NCI-H748 (cell line): ENCODE results near the gene PLXNB1.
A peak's percentile ranks its signal among the peaks of the same experiment; 100 is the strongest.

Experiments
- DNase-seq: peaks from one replicate; lab custom pipeline; 2025; ENCODE audit not compliant: unreplicated experiment; lab: John Stamatoyannopoulos, UW

The PLXNB1 gene

DNA sequence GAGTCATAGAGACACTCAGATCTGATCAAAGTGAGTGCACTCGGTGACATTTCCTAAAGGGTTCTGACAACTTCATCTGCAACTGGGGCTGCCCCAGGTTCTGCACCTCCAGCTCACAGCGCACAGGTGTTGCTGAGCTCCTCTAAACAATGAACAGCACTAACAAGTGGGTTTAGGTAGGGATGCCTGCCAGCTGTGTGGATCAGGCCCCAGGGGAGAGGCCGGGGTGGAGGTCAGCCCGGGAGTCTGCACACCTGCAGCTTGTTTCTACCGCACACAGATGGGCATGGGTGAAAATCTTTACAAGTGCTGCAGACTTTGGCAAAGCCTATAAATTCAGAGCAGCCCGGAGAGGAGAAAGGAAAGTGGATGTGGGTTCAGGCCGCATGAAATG is 57.5 kb downstream of the PLXNB1 start:
- no peak for DNase-seq

DNA sequence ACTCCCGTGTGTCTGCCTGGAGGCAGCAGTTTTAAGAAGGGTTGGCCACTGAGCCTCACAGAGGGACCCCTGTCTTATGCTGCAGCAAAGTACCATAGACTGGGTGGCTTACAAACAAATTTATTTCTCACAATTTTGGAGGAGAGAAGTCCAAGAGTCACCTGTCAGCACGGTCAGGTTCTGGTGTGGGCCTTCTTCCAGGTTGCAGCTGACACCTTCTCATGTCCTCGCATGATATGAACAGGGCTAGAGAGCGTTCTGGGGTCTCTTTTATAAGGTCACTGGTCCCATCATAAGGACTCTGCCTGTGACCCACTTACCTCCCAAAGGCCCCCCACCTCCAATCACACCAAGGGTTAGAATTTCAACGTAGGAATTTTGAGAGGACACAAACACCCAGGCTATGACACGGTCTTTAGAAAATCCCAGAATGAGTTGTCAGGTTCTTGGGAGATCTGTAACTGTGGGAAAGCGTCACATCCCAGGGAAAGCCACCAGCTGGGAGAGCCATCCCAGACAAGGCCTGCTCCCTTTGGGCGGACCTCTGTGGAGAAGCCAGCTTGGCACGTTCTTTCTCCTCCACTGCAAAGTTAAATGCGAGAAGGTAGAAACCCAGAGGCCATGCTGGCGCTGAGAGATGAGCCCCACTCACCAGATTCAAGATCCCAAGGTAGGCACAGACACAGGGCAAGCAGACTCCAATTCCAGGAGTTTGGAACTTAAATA is 58.1 kb downstream of the PLXNB1 start, which contains the start of gene FBXW12:
Gene FBXW12, plus strand, starts transcription at position 569 of the 726 bp plus-strand sequence. CDS start 549 bp downstream, outside the sequence.
- DNase-seq, result no peak

DNA sequence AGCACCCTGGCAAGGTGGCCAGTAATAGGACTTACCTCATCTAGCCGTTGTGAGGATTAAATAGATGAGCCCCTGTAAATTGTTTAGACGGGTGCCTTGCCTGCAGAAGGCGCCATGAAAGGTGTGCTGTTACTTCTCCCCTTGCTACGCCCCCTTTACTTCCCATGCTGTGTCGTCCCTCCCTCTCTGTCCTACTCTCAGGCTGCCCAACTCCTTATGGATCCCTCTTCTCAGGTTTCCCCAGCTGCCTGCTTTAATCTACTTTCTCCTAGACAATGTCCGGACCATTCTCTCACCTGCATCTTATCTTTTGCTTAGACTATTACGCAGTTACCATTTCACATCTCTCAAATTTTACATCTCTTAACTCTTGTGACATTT is 59.6 kb downstream of the PLXNB1 start:
- DNase-seq, result no peak

DNA sequence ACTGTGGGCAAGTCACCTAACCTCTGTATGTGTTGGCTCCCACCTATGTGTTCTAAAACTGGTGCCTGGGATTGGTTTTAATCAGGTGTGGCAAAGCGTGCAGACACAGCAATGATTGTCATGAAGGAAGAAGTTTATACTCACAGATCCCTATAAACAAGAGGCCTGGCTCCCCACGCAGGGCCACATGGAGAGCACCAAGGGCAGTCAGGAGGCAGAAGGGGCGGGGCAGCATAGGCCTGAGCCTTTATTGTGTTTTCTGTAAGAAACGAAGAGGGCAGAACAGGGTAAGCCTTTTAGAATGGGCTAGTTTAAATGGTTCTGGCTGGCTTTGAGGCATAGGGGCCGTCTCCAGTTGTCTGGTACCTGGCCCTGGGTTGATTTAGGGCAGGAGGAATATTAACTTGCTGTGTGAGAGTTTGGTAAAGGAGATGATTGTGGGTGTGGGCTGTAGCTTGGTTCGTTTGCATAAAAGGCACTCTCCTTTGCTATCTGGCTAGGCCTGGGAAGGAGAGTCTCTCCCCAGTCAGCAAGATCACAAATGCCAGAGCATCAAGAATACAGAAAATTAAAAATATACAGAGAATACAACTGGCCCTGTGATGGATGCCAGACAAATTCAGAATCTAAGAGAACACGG is 60.1 kb downstream of the PLXNB1 start:
- DNase-seq, result no peak

DNA sequence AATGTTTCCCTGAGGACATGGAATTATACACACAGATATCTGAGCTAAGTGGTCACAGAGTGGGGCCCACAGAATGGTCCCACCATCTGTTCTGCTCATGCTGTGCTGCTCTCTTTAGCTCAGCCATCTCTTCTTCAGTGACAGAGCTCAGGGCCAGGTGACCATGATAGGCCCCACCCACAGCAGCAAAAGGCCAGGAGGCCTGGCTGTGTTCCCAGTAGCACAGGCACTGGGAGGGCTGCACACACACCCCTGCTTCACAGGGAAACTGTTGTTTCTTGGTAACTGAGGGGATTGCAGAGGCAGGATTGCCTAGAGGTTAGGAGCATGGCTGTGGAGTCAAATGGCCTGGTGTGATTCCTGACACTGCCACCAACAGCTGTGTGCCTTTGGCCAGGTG is 62.7 kb downstream of the PLXNB1 start:
- peak; percentile 4 for DNase-seq

DNA sequence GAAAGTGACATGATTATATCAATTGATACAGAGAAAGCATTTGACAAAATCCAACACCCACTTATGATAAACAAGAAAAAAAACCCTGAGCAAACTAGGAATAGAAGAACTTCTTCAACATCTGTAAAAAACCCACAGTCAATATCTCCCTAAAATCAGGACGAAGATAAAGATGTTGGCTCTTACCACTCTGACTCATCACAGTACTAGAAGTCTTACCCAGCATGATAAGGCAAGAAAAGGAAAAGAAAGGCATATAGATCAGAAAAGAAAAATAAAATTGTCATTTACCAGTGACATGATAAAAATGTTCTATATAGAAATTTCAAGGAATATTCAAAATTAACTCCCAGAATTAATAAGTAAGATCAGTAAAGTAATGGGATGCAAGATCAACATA is 65.0 kb downstream of the PLXNB1 start:
- DNase-seq, result no peak

DNA sequence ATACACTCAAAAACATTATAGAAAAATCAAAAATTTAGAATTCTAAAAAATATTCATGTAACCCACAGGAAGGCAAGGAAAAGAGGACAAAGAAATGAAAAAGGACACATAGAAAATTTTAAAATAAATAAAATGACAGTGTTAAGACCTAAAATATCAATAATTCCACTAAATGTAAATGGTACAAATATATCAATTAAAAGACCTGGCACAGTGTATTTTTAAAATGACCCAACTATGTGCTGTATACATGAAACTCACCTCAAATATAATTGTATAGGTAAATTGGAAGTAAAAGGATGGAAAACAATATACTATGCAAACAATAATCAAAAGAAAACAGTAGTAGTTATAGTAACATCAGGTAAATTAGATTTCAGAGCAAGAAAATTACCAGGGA is 68.0 kb downstream of the PLXNB1 start:
- no peak for DNase-seq

DNA sequence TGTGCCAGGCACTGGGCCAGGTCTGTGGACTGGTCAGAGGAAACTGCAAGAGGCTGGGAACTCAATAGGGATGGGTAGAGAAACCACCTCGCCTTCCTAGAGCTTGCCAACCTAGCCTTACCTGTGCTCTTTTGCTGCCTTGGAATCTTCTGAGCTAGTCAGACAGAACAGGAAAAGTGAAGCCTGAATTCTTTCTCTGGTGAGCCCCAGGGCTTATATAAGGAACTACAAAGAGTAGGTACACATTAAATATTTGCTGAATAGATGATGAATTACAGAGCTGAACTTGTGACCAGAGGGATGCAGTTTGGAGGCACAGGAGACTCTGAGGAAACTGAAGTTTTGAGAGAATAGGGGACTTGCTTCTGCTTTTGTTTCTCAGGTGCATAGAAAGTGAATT is 73.5 kb downstream of the PLXNB1 start:
- no peak for DNase-seq

DNA sequence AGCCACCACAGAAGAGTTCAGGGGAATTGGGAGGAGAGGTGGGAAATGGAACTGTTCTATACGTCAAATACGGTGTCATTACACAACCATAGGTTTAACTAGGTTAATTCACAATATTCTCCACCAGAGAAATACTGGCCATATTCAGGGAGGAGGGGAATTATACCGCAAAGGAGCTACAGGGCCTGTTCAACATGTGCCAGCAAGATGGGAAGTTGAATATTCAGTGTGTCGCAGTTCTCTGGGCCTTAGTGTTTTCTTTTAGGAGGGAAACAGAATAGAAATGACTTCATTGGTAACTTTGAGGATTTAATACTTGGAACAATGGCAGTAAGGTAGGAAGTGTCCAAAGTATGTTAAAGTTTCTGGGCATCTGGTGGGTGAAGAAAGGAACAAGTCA is 75.9 kb downstream of the PLXNB1 start:
- DNase-seq, result no peak
